MCF 10A (cell line): Measurements from ENCODE around the gene ARHGAP45. TPM values are rescaled to one million over a fixed set of nuclear protein-coding genes. Genes with fewer than 3 reads are reported as not detected.
A peak's percentile ranks its signal among the peaks of the same experiment; 100 is the strongest.

ENCODE experiments used
- BruUV-seq: library from RNA; stranded (reverse); fragments of 400-500 nt; replicated peaks from 2 replicates; lab custom pipeline; 2021; lab: Mats Ljungman, UMichigan
- CTCF ChIA-PET: fragments of 300-600 bp; sonication (Branson Sonifier 250); formaldehyde crosslinking; extraction: SDS; loops from one replicate; lab custom pipeline; 2021; ENCODE audit warnings: antibody characterized with exemption, inconsistent platforms; lab: Yijun Ruan, JAX
- POLR2A ChIA-PET: fragments of 300-600, 350-650 bp; sonication (Branson Sonifier 250); formaldehyde crosslinking; extraction: SDS; loops from one replicate; lab custom pipeline; 2020; ENCODE audit warnings: antibody characterized with exemption, inconsistent platforms; lab: Yijun Ruan, JAX
- DNase-seq: peaks from one replicate; pipeline ENCODE4 v3.0.0-alpha.2; 2018; ENCODE audit not compliant: unreplicated experiment
- H3K27ac Mint-ChIP-seq: one replicate; pipeline ENCODE4 v1.8.0; 2022; ENCODE audit warnings: mild to moderate bottlenecking, low read depth, mixed read lengths; ENCODE audit not compliant: unreplicated experiment
- H3K27me3 Mint-ChIP-seq: one replicate; pipeline ENCODE4 v1.8.0; 2022; ENCODE audit warnings: mixed read lengths; ENCODE audit not compliant: insufficient read depth, unreplicated experiment
- H3K36me3 Mint-ChIP-seq: one replicate; pipeline ENCODE4 v1.8.0; 2022; ENCODE audit warnings: mild to moderate bottlenecking, moderate library complexity, mixed read lengths; ENCODE audit not compliant: insufficient read depth, unreplicated experiment
- H3K4me1 Mint-ChIP-seq: one replicate; pipeline ENCODE4 v1.8.0; 2022; ENCODE audit warnings: mixed read lengths; ENCODE audit not compliant: insufficient read depth, unreplicated experiment
- H3K4me3 Mint-ChIP-seq: one replicate; pipeline ENCODE4 v1.8.0; 2022; ENCODE audit warnings: mild to moderate bottlenecking, moderate library complexity, mixed read lengths; ENCODE audit not compliant: unreplicated experiment
- H3K9me3 Mint-ChIP-seq: one replicate; pipeline ENCODE4 v1.8.0; 2022; ENCODE audit warnings: mixed read lengths; ENCODE audit not compliant: unreplicated experiment
- CTCF ChIP-seq: fragments of 200-600 bp; IDR thresholded peaks from one replicate; pipeline ENCODE4 v1.8.0; 2022; ENCODE audit warnings: antibody characterized with exemption, mild to moderate bottlenecking; ENCODE audit not compliant: unreplicated experiment
- intact Hi-C: fragments of 100-400 bp; cut with micrococcal nuclease; formaldehyde crosslinking; loops from 2 replicates; pipeline ENCODE4 v1.14.1; 2022
- total RNA-seq: library from RNA; stranded (reverse); gene quantifications from 2 replicates; pipeline ENCODE4 v1.2.3, GENCODE V29; 2022

ARHGAP45 gene
- total RNA-seq, 1 experiment from 2014 or later, result 15.3 TPM

- CTCF ChIA-PET, result interaction anchor here (0.6 to 0.7 kb wide), 2 partner anchors 9 to 33 kb away, joined by 3 read pairs; no protein-coding TSS in a partner anchor
- no peaks in the 10 kb centered on the region for H3K9me3 Mint-ChIP-seq
Measured at GRCh38 chr19:1122021-1122971, 55.3 kb downstream of the ARHGAP45 start.

GRCh38 chr19:1122972-1123363 is 56.0 kb downstream of the ARHGAP45 start:
- intact Hi-C loops, result no loop called here
- peak overlapping the region; percentile 35 for H3K27ac Mint-ChIP-seq
- no peak overlapping the region for H3K4me3 Mint-ChIP-seq
- POLR2A ChIA-PET, result interaction anchor here (1.2 to 1.6 kb wide), 2 partner anchors 32 to 87 kb away, joined by 4 read pairs; no protein-coding TSS in a partner anchor
- H3K36me3 Mint-ChIP-seq, result peaks cover 92% of the 10 kb centered on the region
- no TSS peak for BruUV-seq
- H3K4me1 Mint-ChIP-seq, result peaks cover 5% of the 10 kb centered on the region
- H3K9me3 Mint-ChIP-seq, result no peaks in the 10 kb centered on the region
- CTCF ChIA-PET, result interaction anchor here (0.7 to 0.8 kb wide), 2 partner anchors 10 to 11 kb away, joined by 3 read pairs; no protein-coding TSS in a partner anchor
- DNase-seq, result peak; percentile 86
- TF ChIP-seq CTCF, result no peak
- H3K27me3 Mint-ChIP-seq, result no peaks in the 10 kb centered on the region

More at GRCh38 chr19:1122021-1122971, 55.3 kb downstream of the ARHGAP45 start:
- POLR2A ChIA-PET, result interaction anchor here (1.2 to 1.6 kb wide), 2 partner anchors 33 to 88 kb away, joined by 4 read pairs; no protein-coding TSS in a partner anchor
- Mint-ChIP-seq H3K4me1 (no peaks in the 10 kb centered on the region), H3K27me3 (no peaks in the 10 kb centered on the region), H3K27ac (peak overlapping the region; percentile 35), H3K36me3 (peaks cover 95% of the 10 kb centered on the region), H3K4me3 (no peak overlapping the region)
- no peak for TF ChIP-seq CTCF
- intact Hi-C loops, result no loop called here
- no peak for DNase-seq
- BruUV-seq, result no TSS peak

GRCh38 chr19:1123381-1123780 is 56.4 kb downstream of the ARHGAP45 start:
- no TSS peak for BruUV-seq
- Mint-ChIP-seq H3K9me3 (no peaks in the 10 kb centered on the region), H3K27ac (no peak overlapping the region), H3K36me3 (peaks cover 92% of the 10 kb centered on the region), H3K27me3 (no peaks in the 10 kb centered on the region), H3K4me3 (no peak overlapping the region), H3K4me1 (peaks cover 8% of the 10 kb centered on the region)
- no peak for TF ChIP-seq CTCF
- ChIA-PET CTCF (interaction anchor here (0.7 to 0.8 kb wide), 2 partner anchors 10 to 11 kb away, joined by 3 read pairs; no protein-coding TSS in a partner anchor), POLR2A (interaction anchor here (1.2 to 1.6 kb wide), 2 partner anchors 32 to 87 kb away, joined by 4 read pairs; no protein-coding TSS in a partner anchor)
- intact Hi-C loops, result no loop called here
- no peak for DNase-seq
